Measurements from ENCODE around the gene EBF3.

EBF3 gene

DNA sequence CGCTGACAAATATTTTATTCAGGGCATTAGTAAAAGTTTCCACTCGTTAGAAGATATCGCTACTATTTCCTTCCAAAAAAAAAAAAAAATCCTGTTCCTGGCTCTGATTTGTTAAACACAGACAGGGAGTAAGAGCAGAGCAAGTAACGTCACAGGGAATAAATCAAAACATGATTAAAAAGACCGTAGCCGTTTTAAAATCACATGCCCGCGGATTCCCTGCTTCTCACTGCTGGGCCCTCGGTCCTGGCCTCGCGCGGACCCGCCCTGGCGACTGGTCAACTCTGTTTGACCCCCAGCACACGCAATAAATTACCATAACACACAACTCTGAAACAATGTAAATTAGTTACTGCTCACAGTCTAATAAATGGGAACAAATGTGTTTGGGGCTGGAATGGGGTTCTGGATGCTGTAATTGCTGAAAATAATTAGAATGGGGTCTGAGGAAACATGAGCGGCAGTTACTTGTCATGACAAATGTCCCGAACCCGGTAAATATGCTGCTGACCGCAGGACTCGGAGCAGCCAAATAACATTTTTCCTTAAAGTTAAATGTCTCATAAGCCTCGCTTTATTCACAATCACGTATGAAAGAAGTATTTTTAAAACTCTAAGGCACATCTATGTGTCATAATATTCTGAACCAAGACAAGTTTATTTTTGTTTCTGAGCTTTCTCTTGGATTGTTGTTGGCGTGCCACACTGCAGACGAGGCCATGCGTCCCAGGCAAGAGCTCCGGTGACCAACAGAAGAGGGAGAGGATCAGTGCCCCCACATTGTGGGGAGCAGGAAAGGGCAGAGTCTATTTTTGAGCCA, 17.9 kb downstream of the EBF3 start:
- in situ Hi-C loops (cut with HindIII; ENCODE audit: low sequenced_read_pairs), result no loop called here

GRCh38 chr10:129945526-129945925, 18.5 kb downstream of the EBF3 start:
- in situ Hi-C loops (cut with HindIII; ENCODE audit: low sequenced_read_pairs), result no loop called here

GRCh38 chr10:129945064-129945463, 19.0 kb downstream of the EBF3 start:
- in situ Hi-C loops (cut with HindIII; ENCODE audit: low sequenced_read_pairs), result no loop called here

- in situ Hi-C loops (cut with HindIII; ENCODE audit: low sequenced_read_pairs), result no loop called here
Observed at GRCh38 chr10:129944456-129944855, 19.6 kb downstream of the EBF3 start.

GRCh38 chr10:129942936-129943715, 20.9 kb downstream of the EBF3 start:
- in situ Hi-C loops (cut with HindIII; ENCODE audit: low sequenced_read_pairs), result no loop called here

- in situ Hi-C loops (cut with HindIII; ENCODE audit: low sequenced_read_pairs), result no loop called here
Observed at GRCh38 chr10:129942391-129942790, 21.7 kb downstream of the EBF3 start.

DNA sequence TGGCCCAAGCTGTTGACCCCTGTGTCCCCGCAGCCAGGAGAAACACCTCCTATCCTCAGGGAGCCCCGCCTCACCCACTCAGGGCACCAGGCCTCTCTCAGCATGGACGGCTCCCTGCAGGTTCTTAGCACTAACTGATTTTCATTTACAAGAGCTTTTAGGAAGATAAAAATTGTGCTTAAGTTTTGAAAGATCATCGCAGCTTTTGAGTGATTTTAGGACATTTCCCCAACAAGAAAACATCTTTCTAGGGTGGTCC, 22.1 kb downstream of the EBF3 start:
- in situ Hi-C loops (cut with HindIII; ENCODE audit: low sequenced_read_pairs), result no loop called here

GRCh38 chr10:129941199-129942018, 22.7 kb downstream of the EBF3 start:
- in situ Hi-C loops (cut with HindIII; ENCODE audit: low sequenced_read_pairs), result no loop called here

- in situ Hi-C loops (cut with HindIII; ENCODE audit: low sequenced_read_pairs), result no loop called here
Observed at GRCh38 chr10:129940617-129941198, 23.4 kb downstream of the EBF3 start.

- in situ Hi-C loops (cut with HindIII; ENCODE audit: low sequenced_read_pairs), result no loop called here
Observed at GRCh38 chr10:129939416-129940275, 24.4 kb downstream of the EBF3 start.

DNA sequence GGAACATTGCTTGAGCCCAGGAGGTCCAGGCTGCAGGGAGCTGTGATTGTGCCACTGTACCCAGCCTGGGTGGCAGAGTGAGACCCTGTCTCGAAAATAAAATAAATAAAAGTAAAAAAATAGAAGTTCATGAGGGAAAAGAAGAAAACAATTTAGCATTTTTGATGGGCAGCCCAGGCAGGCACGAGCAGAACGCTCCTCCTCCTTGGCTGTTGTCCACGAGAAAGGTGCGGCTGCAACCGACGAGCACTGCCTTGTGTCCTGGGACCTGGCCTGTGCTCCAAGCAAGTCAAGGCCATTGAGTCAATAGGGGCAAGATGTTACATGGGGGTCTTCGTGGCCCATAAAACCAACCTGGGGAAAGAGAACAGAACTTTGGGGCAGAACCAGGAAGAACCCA, 25.6 kb downstream of the EBF3 start:
- in situ Hi-C loops (cut with HindIII; ENCODE audit: low sequenced_read_pairs), result no loop called here

DNA sequence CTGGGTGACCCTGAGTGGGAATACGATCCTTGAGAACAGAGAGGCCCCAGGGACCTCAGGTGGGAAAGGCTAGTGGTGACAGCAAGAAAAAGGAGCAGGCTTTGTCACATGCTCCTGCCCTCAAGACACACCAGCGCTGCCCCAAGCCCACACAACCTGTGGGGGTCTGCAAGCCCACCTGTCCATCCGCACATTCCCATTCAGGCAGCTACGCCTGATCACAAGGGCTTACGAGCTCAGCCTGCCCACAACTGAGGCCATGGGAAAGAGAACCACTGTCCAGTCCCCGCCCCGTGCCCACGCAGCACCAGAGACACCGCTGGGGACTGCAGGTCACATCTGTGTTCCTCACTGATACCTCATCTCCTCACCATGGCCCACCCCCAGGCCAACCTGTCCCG, 26.7 kb downstream of the EBF3 start:
- in situ Hi-C loops (cut with HindIII; ENCODE audit: low sequenced_read_pairs), result no loop called here

GRCh38 chr10:129936923-129937300, 27.2 kb downstream of the EBF3 start:
- in situ Hi-C loops (cut with HindIII; ENCODE audit: low sequenced_read_pairs), result no loop called here

GRCh38 chr10:129936266-129936922, 27.7 kb downstream of the EBF3 start:
- in situ Hi-C loops (cut with HindIII; ENCODE audit: low sequenced_read_pairs), result no loop called here

- in situ Hi-C loops (cut with HindIII; ENCODE audit: low sequenced_read_pairs), result no loop called here
Observed at GRCh38 chr10:129935867-129936152, 28.3 kb downstream of the EBF3 start.

GRCh38 chr10:129935102-129935866, 28.8 kb downstream of the EBF3 start:
- in situ Hi-C loops (cut with HindIII; ENCODE audit: low sequenced_read_pairs), result no loop called here

DNA sequence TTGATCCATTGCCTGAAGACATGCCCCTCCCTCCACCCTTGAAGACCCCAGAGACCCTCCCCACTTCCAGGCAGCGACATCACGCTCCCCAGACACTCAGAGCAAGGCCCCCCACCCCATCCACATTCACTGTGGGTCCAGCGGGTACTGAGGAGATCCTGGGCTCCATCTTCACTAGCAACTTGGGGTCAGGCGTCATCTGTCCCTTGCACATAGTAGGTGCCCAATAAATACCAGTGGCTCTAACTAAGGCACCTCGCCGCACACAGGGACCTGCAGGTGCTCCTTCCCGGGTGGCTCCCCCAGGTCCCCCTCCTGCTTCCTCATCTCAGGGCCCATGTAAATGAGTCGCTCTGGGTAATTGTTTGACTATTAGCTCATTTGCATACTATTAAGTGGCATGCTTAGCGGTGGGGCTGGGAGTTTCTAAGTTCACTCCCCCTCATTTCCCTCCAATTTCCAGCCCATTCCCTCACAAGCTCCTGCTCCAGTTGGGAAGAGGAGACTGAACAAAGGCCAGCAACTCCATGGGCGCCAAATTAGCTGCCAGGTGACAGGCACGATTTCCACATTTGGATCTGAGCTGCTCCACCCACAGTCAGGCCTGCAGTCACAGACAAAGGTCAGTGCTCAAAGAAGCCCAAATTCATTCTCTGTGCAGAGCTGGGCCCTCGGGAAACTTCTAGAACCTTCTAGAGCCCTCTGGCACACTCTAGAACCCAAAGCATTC, 29.7 kb downstream of the EBF3 start:
- in situ Hi-C loops (cut with HindIII; ENCODE audit: low sequenced_read_pairs), result no loop called here

GRCh38 chr10:129933456-129934092, 30.5 kb downstream of the EBF3 start:
- in situ Hi-C loops (cut with HindIII; ENCODE audit: low sequenced_read_pairs), result no loop called here

All from endothelial cell of hepatic sinusoid (primary cell).